Measurements from ENCODE around the gene SMPD4.
"Not testable (repeated sequence)": the region's sequence is repeated elsewhere in the genome, so short reads cannot be mapped to it uniquely, and the experiment has no call there.

Gene SMPD4

DNA sequence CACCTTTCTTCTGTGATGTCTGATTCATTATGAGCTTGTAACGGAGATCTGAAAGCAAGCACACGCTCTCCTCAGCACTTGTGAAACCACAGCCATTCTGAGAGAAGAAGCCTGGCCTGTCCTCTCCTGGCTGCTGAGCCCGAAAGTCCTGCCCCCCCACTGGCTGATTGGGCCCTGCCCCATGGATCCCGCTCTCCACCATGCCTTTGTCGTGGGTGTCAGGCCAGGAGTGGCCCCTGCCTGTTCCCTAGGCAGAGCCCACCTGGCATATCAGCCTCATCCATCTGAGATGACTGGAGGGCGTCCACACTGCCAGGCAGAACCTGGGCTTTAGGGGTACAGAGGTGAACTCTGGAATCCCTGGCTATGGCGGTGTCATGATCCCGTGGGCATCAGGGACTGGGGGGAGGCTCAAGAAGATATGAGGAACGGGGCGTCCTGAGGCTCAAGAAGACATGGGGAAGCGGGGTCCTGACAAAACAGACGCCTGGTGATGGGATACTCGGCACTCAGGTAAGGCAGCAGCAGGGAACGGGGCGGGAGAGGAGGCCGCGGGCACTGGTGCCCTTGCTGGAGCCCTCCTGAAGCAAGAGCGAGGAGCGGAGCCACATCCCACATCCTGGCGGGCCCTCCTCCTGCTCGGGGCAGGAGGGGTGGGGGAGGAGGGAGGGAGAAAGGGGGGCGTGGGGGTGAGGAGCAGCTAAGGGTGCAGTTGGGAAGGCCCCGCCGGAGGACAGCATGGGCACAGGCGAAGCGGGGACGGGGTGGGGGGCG is 37.9 kb downstream of the SMPD4 start:
- H3K9me3 ChIP-seq (ENCODE audit: insufficient read depth, low read depth, low read length); H3K27me3 ChIP-seq (ENCODE audit: insufficient read depth, low read length); H3K9ac ChIP-seq (ENCODE audit: low read depth, low read length); H3K4me1 ChIP-seq (ENCODE audit: insufficient read depth, low read length); H3K27ac ChIP-seq (ENCODE audit: low read depth, low read length); H3K36me3 ChIP-seq (ENCODE audit: insufficient read depth, low read length): not testable (repeated sequence)
- H3K4me3 ChIP-seq (ENCODE audit: low read length) = peak overlapping the region; percentile 54
- WGBS = 58% methylated on average over 15 of the region's 28 CpGs

DNA sequence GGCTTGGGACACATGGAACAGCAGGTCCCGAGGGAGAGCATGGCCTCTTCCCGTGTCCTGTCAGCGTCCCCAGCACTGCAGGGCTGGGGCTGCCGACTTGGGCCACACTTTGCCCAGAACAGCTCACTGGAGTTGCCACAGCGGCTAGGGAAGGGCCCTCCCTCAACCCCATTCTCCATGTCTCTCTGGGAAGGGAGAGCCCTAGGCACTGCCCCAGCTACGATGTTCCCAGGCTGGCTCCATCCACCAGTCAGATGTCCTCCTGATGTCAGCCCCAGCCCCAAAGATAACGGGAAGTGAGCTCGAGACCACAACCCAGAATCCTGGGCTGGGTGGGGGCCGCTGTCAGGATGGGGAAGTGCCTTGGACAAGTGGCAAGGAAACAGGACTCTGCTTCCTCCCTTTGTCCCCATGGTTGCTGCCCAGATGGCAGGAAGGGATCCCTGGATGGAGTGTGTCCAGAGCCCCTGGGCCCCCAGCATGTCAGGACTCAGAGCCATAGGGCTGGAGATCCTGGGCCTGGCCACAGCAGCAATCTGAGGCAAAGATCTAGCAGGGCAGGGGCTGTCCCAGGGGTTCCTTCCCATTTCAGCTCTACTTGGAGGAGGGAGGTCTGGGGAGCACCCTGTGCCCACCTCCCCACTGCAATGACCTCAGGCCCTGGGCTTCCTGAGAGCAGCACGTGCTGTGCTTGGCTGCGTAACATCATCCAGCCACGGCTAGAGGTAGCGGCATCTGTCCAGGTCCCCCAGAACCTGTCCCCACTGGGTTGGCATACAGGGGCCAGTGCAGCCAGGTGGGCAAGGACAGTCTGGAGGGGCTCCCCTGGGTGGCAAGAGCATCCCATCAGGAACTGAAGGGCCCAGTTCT is 38.8 kb downstream of the SMPD4 start:
- H3K27me3 ChIP-seq (ENCODE audit: insufficient read depth, low read length); H3K9ac ChIP-seq (ENCODE audit: low read depth, low read length); H3K27ac ChIP-seq (ENCODE audit: low read depth, low read length); H3K9me3 ChIP-seq (ENCODE audit: insufficient read depth, low read depth, low read length); H3K4me3 ChIP-seq (ENCODE audit: low read length); H3K36me3 ChIP-seq (ENCODE audit: insufficient read depth, low read length); H3K4me1 ChIP-seq (ENCODE audit: insufficient read depth, low read length): not testable (repeated sequence)
- 94% methylated on average over 11 of the region's 13 CpGs for WGBS

DNA sequence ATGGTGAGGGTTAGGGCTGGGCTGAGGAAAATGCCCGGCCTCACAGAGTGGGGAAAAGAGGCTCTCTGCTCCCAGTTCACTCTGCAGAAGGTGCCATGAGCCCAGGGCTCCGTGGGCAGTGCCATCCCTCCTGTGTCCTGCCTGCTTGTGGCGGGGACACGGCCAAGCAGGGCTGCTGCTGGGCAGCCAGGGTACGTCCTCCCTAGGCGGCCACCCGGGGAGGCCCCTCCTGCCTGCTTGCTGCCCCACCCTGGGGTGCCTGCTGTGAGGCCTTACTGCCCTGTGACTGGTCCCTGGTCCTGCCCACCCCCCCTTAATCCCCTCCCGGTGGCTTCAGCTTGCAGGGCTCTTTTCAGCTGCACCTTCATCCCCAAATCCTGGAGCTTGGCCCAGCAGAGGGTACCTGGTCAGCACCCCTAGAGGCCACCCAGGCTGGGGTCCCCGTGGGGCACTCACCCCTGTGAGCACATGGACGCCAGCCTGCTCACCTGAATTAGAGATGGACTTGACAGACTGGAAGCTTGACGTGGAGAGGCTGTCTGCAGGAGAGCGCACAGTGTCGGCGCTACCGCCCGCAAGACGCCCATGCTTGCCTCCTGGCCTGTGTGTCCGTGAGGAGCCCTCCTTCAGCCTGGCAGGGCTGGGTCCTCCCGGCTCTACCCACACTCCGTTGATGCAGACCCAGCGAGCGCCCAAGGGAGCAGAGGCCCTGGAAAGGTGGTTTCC is 39.6 kb downstream of the SMPD4 start:
- WGBS = 92% methylated on average over 13 of the region's 22 CpGs
- not testable (repeated sequence) for H3K27me3 ChIP-seq (ENCODE audit: insufficient read depth, low read length); H3K9ac ChIP-seq (ENCODE audit: low read depth, low read length); H3K4me1 ChIP-seq (ENCODE audit: insufficient read depth, low read length); H3K9me3 ChIP-seq (ENCODE audit: insufficient read depth, low read depth, low read length); H3K27ac ChIP-seq (ENCODE audit: low read depth, low read length); H3K36me3 ChIP-seq (ENCODE audit: insufficient read depth, low read length); H3K4me3 ChIP-seq (ENCODE audit: low read length)

DNA sequence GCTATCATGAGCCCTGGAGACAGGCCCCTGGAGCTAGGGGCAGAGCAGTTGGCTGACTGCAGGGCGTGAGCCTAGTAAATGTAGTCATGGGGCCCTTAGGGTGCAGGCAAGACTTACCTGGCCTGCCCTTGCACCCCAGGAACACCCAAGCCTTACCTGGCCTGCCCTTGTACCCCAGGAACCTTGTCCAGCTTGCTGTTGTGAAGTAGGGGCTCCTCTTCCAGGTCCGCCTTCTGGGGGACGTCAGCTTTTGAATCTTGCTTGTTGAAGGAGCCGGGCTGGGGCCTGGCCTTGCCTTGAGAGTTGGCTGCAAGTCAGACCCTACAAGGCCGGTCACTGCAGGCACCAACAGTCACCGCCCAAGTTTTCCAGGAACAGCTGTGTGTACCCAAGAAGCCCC is 40.4 kb downstream of the SMPD4 start:
- not testable (repeated sequence) for H3K4me1 ChIP-seq (ENCODE audit: insufficient read depth, low read length); H3K36me3 ChIP-seq (ENCODE audit: insufficient read depth, low read length); H3K27ac ChIP-seq (ENCODE audit: low read depth, low read length); H3K27me3 ChIP-seq (ENCODE audit: insufficient read depth, low read length); H3K9ac ChIP-seq (ENCODE audit: low read depth, low read length); H3K9me3 ChIP-seq (ENCODE audit: insufficient read depth, low read depth, low read length); H3K4me3 ChIP-seq (ENCODE audit: low read length)
- WGBS = 86% methylated on average over 1 of the region's 6 CpGs

DNA sequence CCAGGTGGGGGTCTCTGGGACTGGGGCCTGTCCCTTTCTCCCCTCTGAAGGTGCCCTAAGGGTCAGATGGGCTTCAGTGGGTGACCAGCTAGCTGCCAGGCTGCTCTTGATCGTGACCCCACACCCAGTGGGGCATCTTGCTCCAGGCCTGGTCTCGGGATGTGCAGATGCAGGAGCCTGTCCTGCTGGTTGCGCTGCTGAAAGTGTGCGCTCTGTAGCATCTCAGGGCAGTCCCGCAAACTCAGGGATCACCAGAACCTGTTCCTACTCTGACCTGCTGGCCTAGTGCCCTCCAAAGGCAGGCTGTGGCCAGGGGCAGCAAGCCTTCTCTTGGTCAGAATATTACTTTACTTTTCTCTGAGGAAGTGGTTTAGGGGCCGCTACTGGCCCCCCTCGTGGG is 40.9 kb downstream of the SMPD4 start:
- WGBS = 93% methylated on average over 7 of the region's 7 CpGs
- not testable (repeated sequence) for H3K4me1 ChIP-seq (ENCODE audit: insufficient read depth, low read length); H3K4me3 ChIP-seq (ENCODE audit: low read length); H3K9me3 ChIP-seq (ENCODE audit: insufficient read depth, low read depth, low read length); H3K36me3 ChIP-seq (ENCODE audit: insufficient read depth, low read length); H3K27ac ChIP-seq (ENCODE audit: low read depth, low read length); H3K27me3 ChIP-seq (ENCODE audit: insufficient read depth, low read length); H3K9ac ChIP-seq (ENCODE audit: low read depth, low read length)

DNA sequence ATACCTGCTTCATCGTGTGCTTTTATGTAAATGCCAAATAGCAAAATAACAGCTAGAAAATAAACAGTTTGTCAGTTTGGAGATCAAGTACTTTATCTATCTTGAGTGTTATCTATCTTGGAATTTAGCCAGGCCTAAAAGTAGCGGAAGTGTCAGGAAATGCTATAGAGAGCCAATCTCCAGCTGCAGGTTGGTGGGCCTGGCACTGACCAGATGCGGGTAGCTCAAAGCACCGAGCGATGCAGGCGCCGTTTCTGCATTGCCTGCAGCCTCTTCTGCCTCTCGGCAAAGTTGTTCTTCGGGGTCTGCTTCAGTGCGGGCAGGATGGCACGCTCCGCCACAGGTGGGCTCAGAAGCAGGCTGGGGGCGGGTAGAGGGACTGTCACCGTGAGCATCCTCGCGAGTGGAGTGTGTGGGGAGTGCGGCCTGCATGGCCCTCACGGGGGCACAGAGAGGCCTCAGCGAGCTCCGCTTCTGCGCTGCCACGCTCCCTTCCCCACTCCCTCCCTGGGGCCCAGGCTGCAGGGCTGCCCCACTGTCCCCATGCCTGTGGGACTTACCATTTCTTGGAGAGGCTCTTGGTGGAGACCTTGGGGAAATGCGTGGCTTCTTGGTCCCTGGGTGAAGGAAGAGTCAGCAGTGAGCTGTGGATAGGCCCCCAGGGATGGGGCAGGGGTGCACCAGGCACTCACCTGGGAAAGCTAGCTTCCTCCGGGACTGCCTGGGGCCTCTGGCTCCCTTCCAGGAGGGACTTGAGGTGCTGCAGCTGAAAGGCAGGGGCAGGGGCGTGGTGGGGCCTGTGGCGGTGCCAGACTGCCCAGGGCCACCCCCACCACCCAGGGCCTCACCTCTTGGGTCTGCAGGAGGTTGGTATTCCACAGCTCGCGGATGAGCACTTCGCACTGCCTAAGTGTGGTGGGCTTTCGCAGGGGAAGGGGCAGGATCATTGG is 41.8 kb downstream of the SMPD4 start:
- not testable (repeated sequence) for H3K36me3 ChIP-seq (ENCODE audit: insufficient read depth, low read length); H3K4me3 ChIP-seq (ENCODE audit: low read length); H3K4me1 ChIP-seq (ENCODE audit: insufficient read depth, low read length); H3K9ac ChIP-seq (ENCODE audit: low read depth, low read length); H3K27me3 ChIP-seq (ENCODE audit: insufficient read depth, low read length); H3K9me3 ChIP-seq (ENCODE audit: insufficient read depth, low read depth, low read length); H3K27ac ChIP-seq (ENCODE audit: low read depth, low read length)
- WGBS = 93% methylated on average over 25 of the region's 30 CpGs

DNA sequence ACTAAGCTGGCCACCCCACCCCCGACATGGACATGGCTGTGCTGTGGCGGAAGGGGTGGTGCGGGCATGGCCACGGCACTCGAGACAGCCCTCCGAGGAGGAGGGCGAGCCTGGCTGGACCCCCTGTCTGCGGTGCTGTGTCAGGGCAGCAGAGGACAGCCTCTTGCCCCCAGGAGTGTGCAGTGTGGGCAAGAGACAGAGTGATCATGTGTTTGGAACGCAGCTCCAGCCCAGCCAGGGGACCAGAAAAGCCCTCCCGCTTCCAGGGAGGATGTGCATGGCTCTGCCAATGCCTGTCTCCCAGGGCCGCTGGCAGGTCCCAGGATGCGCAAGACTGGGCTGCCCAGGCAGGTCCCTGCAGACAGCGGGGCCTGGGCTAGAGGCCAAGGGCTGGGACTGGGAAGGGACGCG is 42.6 kb downstream of the SMPD4 start:
- not testable (repeated sequence) for H3K9ac ChIP-seq (ENCODE audit: low read depth, low read length); H3K4me1 ChIP-seq (ENCODE audit: insufficient read depth, low read length); H3K9me3 ChIP-seq (ENCODE audit: insufficient read depth, low read depth, low read length); H3K4me3 ChIP-seq (ENCODE audit: low read length); H3K27me3 ChIP-seq (ENCODE audit: insufficient read depth, low read length); H3K36me3 ChIP-seq (ENCODE audit: insufficient read depth, low read length); H3K27ac ChIP-seq (ENCODE audit: low read depth, low read length)
- WGBS = 92% methylated on average over 13 of the region's 15 CpGs

DNA sequence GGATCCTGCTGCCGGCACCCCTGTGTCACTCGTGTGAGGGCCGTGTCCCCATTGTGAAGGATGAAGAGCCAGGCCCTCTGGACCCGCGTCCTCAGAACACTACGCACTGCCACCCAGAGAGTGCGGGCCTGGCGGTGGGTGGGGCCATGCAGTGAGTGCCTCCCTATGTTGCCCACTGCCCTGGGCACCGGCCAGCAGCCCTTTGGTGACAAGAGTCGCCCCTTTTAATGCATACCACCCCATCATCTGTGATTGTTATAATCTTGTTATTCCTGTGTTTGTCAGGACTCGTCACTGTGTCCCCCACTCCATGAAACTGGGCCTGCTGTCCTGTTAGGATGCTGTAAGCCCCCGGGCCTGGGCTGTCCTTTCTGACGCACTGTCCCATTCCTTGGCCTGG is 43.1 kb downstream of the SMPD4 start:
- WGBS = 87% methylated on average over 11 of the region's 13 CpGs
- H3K4me3 ChIP-seq (ENCODE audit: low read length) = not testable (repeated sequence)

DNA sequence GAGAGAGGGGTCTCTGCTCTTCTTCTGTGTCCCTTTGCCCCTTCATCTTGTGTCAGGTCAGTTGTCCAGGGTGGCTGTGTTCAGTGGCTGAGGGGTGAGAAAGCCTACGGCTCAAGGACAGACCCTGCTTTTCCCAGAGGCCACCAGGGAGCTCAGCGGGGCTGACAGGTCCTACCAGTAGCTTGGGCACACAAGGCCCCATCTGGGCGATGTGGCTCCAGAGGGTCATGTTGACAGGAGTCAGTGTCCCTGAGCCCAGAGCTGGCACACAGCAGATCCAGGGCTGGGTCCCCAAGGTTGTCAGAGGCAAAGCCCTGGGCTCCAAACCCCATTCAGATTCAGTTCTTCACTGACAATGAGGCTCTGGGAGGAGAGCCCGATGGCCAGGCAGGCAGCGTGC is 44.3 kb downstream of the SMPD4 start:
- not testable (repeated sequence) for H3K36me3 ChIP-seq (ENCODE audit: insufficient read depth, low read length); H3K4me3 ChIP-seq (ENCODE audit: low read length); H3K4me1 ChIP-seq (ENCODE audit: insufficient read depth, low read length); H3K27me3 ChIP-seq (ENCODE audit: insufficient read depth, low read length); H3K27ac ChIP-seq (ENCODE audit: low read depth, low read length); H3K9me3 ChIP-seq (ENCODE audit: insufficient read depth, low read depth, low read length); H3K9ac ChIP-seq (ENCODE audit: low read depth, low read length)
- 85% methylated on average over 4 of the region's 5 CpGs for WGBS

More for the DNA sequence above, 43.1 kb downstream of the SMPD4 start:
- H3K9me3 ChIP-seq (ENCODE audit: insufficient read depth, low read depth, low read length); H3K36me3 ChIP-seq (ENCODE audit: insufficient read depth, low read length); H3K4me1 ChIP-seq (ENCODE audit: insufficient read depth, low read length); H3K27me3 ChIP-seq (ENCODE audit: insufficient read depth, low read length); H3K27ac ChIP-seq (ENCODE audit: low read depth, low read length); H3K9ac ChIP-seq (ENCODE audit: low read depth, low read length): not testable (repeated sequence)

DNA sequence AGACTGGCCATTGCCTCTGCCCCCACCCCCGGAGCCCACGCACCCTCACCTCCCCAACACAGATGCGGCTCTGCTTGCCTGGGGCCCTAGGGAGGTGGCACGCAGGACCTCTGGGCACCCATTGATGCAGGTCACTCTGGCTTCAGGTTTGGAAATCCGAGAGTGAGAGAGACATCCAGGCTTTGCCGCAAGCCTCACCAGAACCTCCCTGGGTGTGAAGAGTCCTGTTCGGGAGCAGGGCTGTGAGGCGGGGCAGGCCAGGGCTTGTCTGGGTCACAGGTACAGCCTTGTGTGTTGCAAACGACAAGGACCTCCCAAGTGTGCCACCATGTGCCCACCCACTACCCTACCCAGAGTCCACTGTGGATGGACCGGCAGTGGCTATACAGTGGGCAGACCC is 44.9 kb downstream of the SMPD4 start:
- H3K9ac ChIP-seq (ENCODE audit: low read depth, low read length); H3K9me3 ChIP-seq (ENCODE audit: insufficient read depth, low read depth, low read length); H3K36me3 ChIP-seq (ENCODE audit: insufficient read depth, low read length); H3K4me3 ChIP-seq (ENCODE audit: low read length); H3K27ac ChIP-seq (ENCODE audit: low read depth, low read length); H3K27me3 ChIP-seq (ENCODE audit: insufficient read depth, low read length); H3K4me1 ChIP-seq (ENCODE audit: insufficient read depth, low read length): not testable (repeated sequence)
- WGBS = 92% methylated on average over 8 of the region's 10 CpGs
